GM23248 (cell line): ENCODE data around the gene ZNF792. TPM values are rescaled to one million over a fixed set of nuclear protein-coding genes. Genes with fewer than 3 reads are reported as not detected.
"Not testable (repeated sequence)": the region's sequence is repeated elsewhere in the genome, so short reads cannot be mapped to it uniquely, and the experiment has no call there.

Experiments used
- DNase-seq: peaks from one replicate; pipeline ENCODE4 v3.0.0-alpha.2; 2015
- H2AFZ ChIP-seq: fragments of 200-600 bp; sonication (generic); 2 replicates; pipeline ENCODE4 v1.6.1; 2016; ENCODE audit warnings: antibody characterized with exemption
- H3F3A ChIP-seq: fragments of 200-600 bp; sonication (generic); 2 replicates; pipeline ENCODE4 v1.6.1; 2016; ENCODE audit warnings: mild to moderate bottlenecking, antibody characterized with exemption, mixed run types; ENCODE audit not compliant: insufficient read depth
- H3K27ac ChIP-seq: fragments of 200-600 bp; sonication (generic); 2 replicates; pipeline ENCODE4 v1.5.1; 2016; ENCODE audit warnings: mild to moderate bottlenecking
- H3K27me3 ChIP-seq: fragments of 200-600 bp; sonication (generic); replicated peaks from 2 replicates; pipeline ENCODE4 v1.6.1; 2016; ENCODE audit warnings: mild to moderate bottlenecking; ENCODE audit not compliant: insufficient read depth
- H3K36me3 ChIP-seq: fragments of 200-600 bp; sonication (generic); 2 replicates; pipeline ENCODE4 v1.6.1; 2016; ENCODE audit warnings: low read depth, mild to moderate bottlenecking
- H3K4me1 ChIP-seq: fragments of 200-600 bp; sonication (generic); 2 replicates; pipeline ENCODE4 v1.6.1; 2016; ENCODE audit warnings: mild to moderate bottlenecking; ENCODE audit not compliant: insufficient read depth
- H3K4me2 ChIP-seq: fragments of 200-600 bp; sonication (generic); one replicate; pipeline ENCODE4 v1.6.1; 2016; ENCODE audit warnings: mild to moderate bottlenecking; ENCODE audit not compliant: unreplicated experiment
- H3K4me3 ChIP-seq: fragments of 200-600 bp; sonication (generic); 2 replicates; pipeline ENCODE4 v1.5.1; 2016; ENCODE audit warnings: mild to moderate bottlenecking
- H3K79me2 ChIP-seq: fragments of 200-600 bp; sonication (generic); 2 replicates; pipeline ENCODE4 v1.6.1; 2016; ENCODE audit warnings: mild to moderate bottlenecking; ENCODE audit not compliant: insufficient read depth
- H3K9ac ChIP-seq: fragments of 200-600 bp; sonication (generic); 2 replicates; pipeline ENCODE4 v1.6.1; 2016; ENCODE audit warnings: mild to moderate bottlenecking
- H3K9me2 ChIP-seq: fragments of 200-600 bp; sonication (generic); 2 replicates; pipeline ENCODE4 v1.6.1; 2016; ENCODE audit warnings: mixed run types, mild to moderate bottlenecking, moderate library complexity; ENCODE audit not compliant: insufficient read depth
- H3K9me3 ChIP-seq: fragments of 200-600 bp; sonication (generic); one replicate; pipeline ENCODE4 v1.6.1; 2017; ENCODE audit warnings: low read depth
- H4K20me1 ChIP-seq: fragments of 200-600 bp; sonication (generic); 2 replicates; pipeline ENCODE4 v1.6.0; 2016; ENCODE audit not compliant: insufficient read depth
- EZH2 ChIP-seq: fragments of 200-600 bp; sonication (generic); IDR thresholded peaks from 2 replicates; pipeline ENCODE4 v1.6.1; 2018; ENCODE audit warnings: antibody characterized with exemption, mild to moderate bottlenecking; ENCODE audit not compliant: insufficient read depth, poor library complexity, severe bottlenecking
- EZH2phosphoT487 ChIP-seq: fragments of 200-600 bp; sonication (generic); IDR thresholded peaks from 2 replicates; pipeline ENCODE4 v1.6.1; 2018; ENCODE audit warnings: antibody characterized with exemption, moderate library complexity, mild to moderate bottlenecking, low read depth; ENCODE audit not compliant: insufficient read depth
- WGBS, 2 experiments: methylation state at CpG; one replicate each; pipeline ENCODE4 v1.1.6; 2015 to 2017; ENCODE audit warnings: low lambda C conversion rate in 2 of 2, low coverage in 1 of 2; ENCODE audit errors: missing lambda C conversion rate in 2 of 2; 5-methylcytosine and 5-hydroxymethylcytosine counted together
- in situ Hi-C: fragments of 300-500 bp; cut with MboI; formaldehyde crosslinking; loops from 2 replicates; pipeline ENCODE4 v1.15.0; 2020
- polyA plus RNA-seq: library from polyadenylated mRNA; unstranded; fragments of >200 nt; fragmentation: Nextera tagmentation; extraction: Ambion mirVana; gene quantifications from 2 replicates; pipeline ENCODE4 v1.2.1, GENCODE V29; 2016
- total RNA-seq: library from RNA; depleted of rRNA; stranded (reverse); fragments of >200 nt; shearing (Covaris generic); gene quantifications from 2 replicates; pipeline ENCODE4 v1.2.3, GENCODE V29; 2014

ZNF792 gene
- total and polyA plus RNA-seq, 2 experiments from 2014 or later = 0.63 to 1.8 TPM

DNA sequence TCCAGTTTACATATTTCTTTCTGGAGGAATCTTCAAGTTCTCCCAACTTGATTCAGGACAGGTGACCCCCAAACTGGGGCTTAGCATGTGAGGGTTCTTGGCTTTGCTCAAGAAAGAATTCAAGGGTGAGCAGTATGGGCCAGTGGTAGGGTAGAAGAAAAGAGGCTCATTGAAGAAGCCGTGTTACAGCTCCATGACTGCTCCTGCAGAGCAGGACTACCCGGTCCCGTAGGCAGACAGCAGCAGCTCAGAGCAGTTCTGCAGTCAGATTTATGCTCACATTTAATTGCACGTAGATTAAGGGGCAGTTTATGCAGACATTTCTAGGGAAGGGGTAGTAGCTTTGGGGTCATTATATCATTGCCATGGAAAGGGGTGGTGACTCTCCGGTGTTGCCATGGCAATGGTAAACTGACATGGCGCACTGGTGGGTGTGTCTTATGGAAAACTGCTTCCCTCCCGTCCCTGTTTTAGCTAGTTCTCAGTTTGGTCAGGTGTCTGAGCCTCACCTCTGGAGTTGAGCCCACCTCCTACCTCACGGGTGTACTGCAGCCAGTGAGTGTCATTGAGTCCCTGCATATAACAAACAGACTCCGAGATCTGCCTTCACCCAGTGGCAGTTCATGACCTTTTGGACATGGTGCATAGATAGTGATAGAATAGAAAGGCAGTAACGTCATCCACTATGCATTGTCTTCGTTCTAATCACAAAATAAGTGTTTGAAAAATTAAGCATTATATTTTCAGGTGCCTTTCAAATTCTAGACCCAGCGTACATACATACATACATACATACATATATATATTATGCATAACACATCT lies 16.0 kb upstream of the ZNF792 start:
- Histone ChIP-seq H3K9me3 (no peaks in the 10 kb centered on the region), H3K36me3 (no peaks in the 10 kb centered on the region), H3K9me2 (no peaks in the 10 kb centered on the region), H3K79me2 (no peaks in the 10 kb centered on the region), H4K20me1 (no peaks in the 10 kb centered on the region), H3F3A (no peaks in the 10 kb centered on the region), H3K4me2 (no peak overlapping the region), H3K27me3 (0 out of 2 replicates have a peak, but pooled peaks cover 12% of the 10 kb centered on the region), H3K4me1 (no peaks in the 10 kb centered on the region), H3K27ac (no peak overlapping the region), H3K4me3 (no peak overlapping the region), H3K9ac (no peak overlapping the region), H2AFZ (no peak overlapping the region)
- in situ Hi-C loops = no loop called here
- 34 to 39% methylated on average over 12 of the region's 12 CpGs for WGBS, 2 experiments
- TF ChIP-seq EZH2 (no peak), EZH2phosphoT487 (no peak)
- DNase-seq = no peak

DNA sequence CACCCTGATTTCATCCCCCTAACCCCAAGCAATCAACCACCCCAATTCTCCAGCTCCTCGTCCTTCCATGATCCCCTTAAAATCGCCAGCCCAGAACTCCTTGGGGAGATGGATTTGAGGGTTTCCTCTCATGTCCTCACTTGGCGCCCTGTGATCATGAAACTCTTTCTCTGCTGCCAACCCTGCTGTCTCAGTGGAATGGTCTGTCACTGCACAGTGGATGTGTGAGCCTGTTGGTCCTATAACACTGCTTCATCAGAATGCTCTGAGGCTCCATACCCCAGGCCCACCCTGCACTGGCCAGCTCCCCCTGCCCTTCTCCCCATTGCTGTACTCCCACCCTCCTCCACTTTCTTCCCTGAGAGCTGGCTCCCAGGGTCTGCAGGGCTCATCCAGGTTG lies 12.6 kb upstream of the ZNF792 start:
- H3K4me1 ChIP-seq = no peaks in the 10 kb centered on the region
- H3K9ac ChIP-seq = no peak overlapping the region
- H2AFZ ChIP-seq = no peak overlapping the region
- no peaks in the 10 kb centered on the region for H3K9me2 ChIP-seq
- H3K9me3 ChIP-seq = no peaks in the 10 kb centered on the region
- no peak overlapping the region for H3K4me3 ChIP-seq
- no peaks in the 10 kb centered on the region for H3F3A ChIP-seq
- 0 out of 2 replicates have a peak, but pooled peaks cover 9% of the 10 kb centered on the region for H3K27me3 ChIP-seq
- no peak for DNase-seq
- TF ChIP-seq EZH2phosphoT487 = no peak
- TF ChIP-seq EZH2 = no peak
- WGBS, 2 experiments = 41 to 42% methylated on average over 3 of the region's 3 CpGs
- H3K79me2 ChIP-seq = no peaks in the 10 kb centered on the region
- in situ Hi-C loops = no loop called here
- H3K36me3 ChIP-seq = no peaks in the 10 kb centered on the region
- H4K20me1 ChIP-seq = no peaks in the 10 kb centered on the region
- no peak overlapping the region for H3K27ac ChIP-seq
- no peak overlapping the region for H3K4me2 ChIP-seq

DNA sequence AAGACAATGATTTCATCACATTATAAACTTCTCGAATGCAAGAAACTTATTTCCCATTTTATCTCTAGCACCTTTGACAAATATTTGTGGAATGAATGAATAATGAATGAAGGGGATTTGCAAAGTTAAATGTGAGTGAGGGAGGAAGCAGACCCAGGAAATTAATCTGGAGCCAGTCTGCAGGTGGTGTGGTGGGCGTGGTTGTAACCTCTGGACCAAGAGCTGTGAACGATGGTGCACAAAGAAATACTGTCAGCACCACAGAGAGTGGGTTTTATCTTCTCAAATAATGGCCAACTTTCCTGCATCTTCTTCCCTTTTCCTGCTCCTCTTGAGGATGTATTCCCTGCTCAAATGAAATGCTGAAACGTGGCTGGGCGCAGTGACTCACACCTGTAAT lies 11.0 kb upstream of the ZNF792 start:
- H3K4me1 ChIP-seq = no peaks in the 10 kb centered on the region
- TF ChIP-seq EZH2 = no peak
- no peak for TF ChIP-seq EZH2phosphoT487
- no peaks in the 10 kb centered on the region for H3K9me2 ChIP-seq
- no peaks in the 10 kb centered on the region for H4K20me1 ChIP-seq
- H3K4me2 ChIP-seq = no peak overlapping the region
- H3K4me3 ChIP-seq = no peak overlapping the region
- H3K79me2 ChIP-seq = no peaks in the 10 kb centered on the region
- H3K9ac ChIP-seq = no peak overlapping the region
- 43 to 53% methylated on average over 5 of the region's 5 CpGs for WGBS, 2 experiments
- no peak for DNase-seq
- no peaks in the 10 kb centered on the region for H3F3A ChIP-seq
- in situ Hi-C loops = no loop called here
- H3K27me3 ChIP-seq = no peaks in the 10 kb centered on the region
- no peaks in the 10 kb centered on the region for H3K9me3 ChIP-seq
- H3K36me3 ChIP-seq = no peaks in the 10 kb centered on the region
- no peak overlapping the region for H2AFZ ChIP-seq
- H3K27ac ChIP-seq = no peak overlapping the region

DNA sequence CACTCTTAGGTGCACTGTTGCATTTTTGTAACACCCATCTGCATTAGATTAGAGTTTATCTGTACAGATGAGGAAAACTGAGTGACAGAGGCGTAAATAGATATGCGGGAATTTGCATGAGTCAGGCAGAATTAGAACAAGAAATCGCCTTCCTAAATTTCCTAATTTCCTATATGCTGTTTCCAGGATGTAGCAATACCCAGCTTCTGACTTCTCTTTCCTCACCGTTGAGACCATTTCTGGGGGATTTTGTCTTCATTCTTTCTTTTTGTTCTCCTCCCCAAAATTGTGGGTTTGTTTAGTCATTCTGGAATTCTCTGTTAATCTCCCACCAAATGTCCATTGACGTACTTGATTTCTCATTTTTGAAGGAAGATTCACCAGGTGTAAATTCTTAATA lies 10.6 kb upstream of the ZNF792 start:
- in situ Hi-C loops = no loop called here
- Histone ChIP-seq H3K9me2 (no peaks in the 10 kb centered on the region), H3K79me2 (no peaks in the 10 kb centered on the region), H3K27me3 (no peaks in the 10 kb centered on the region), H3K36me3 (no peaks in the 10 kb centered on the region), H4K20me1 (no peaks in the 10 kb centered on the region), H3K4me3 (no peak overlapping the region), H3K9ac (no peak overlapping the region), H3F3A (no peaks in the 10 kb centered on the region), H3K9me3 (no peaks in the 10 kb centered on the region), H3K27ac (no peak overlapping the region), H3K4me1 (no peaks in the 10 kb centered on the region), H3K4me2 (no peak overlapping the region), H2AFZ (no peak overlapping the region)
- peak; percentile 26 for DNase-seq
- WGBS, 2 experiments = 21 to 26% methylated on average over 5 of the region's 5 CpGs
- TF ChIP-seq EZH2 (no peak), EZH2phosphoT487 (no peak)

DNA sequence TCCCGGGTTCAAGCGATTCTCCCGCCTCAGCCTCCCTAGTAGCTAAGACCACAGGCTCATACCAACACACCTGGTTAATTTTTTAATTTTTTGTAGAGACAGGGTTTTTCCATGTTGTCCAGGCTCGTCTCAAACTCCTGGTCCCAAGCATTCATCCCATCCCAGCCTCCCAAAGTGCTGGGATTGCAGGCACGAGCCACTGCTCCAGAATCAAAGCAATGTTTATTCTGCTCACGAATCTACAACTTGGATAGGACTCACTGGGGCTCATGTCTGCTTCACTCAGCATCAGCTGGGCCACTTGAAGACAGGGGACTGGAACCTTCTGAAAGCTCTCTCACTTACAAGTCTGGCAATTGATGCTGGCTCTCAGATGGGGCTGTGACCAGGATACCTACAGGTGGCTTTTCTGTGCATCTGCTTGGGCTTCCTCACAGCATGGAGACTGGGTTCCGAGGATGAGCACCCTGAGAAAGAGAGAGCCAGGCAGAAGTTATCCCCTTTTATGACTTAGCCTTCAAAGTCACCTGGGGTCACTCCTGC lies 8.2 kb upstream of the ZNF792 start:
- WGBS, 2 experiments = 57 to 59% methylated on average over 7 of the region's 7 CpGs
- Histone ChIP-seq H3K4me3 (no peak overlapping the region), H3K9ac (no peak overlapping the region), H4K20me1 (no peaks in the 10 kb centered on the region), H2AFZ (no peak overlapping the region), H3K27ac (no peak overlapping the region), H3K79me2 (no peaks in the 10 kb centered on the region), H3K9me3 (no peaks in the 10 kb centered on the region), H3F3A (no peaks in the 10 kb centered on the region), H3K4me1 (no peaks in the 10 kb centered on the region), H3K9me2 (no peaks in the 10 kb centered on the region), H3K4me2 (no peak overlapping the region), H3K27me3 (no peaks in the 10 kb centered on the region), H3K36me3 (no peaks in the 10 kb centered on the region)
- no peak for TF ChIP-seq EZH2
- no peak for TF ChIP-seq EZH2phosphoT487
- in situ Hi-C loops = no loop called here
- no peak for DNase-seq

DNA sequence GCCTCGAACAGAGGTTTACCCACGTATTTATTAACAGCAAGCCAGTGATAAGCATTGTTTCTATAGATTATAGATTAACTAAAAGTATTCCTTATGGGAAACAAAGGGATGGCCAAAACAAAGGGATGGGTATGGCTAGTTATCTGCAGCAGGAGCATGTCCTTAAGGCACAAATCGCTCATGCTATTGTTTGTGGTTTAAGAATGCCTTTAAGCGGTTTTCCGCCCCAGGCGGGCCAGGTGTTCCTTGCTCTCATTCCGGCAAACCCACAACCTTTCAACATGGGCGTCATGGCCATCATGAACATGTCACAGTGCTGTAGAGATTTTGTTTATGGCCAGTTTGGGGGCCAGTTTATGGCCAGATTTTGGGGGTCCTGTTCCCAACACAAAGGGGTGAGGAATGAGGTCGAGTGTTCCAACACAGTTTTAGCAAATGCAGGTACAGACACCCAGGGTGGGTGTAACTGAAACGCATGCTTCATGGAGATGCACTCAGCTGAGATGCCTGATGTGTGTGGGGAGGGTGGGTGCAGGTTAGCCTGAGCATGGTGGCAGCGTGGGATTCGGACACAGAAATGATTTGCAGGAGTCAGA lies 6.3 kb upstream of the ZNF792 start:
- H3K27me3 ChIP-seq, H3K36me3 ChIP-seq, H3K9ac ChIP-seq, H3K79me2 ChIP-seq, H4K20me1 ChIP-seq, H3K4me2 ChIP-seq, H3K27ac ChIP-seq, H3K4me3 ChIP-seq, H3K4me1 ChIP-seq, H3K9me3 ChIP-seq, H2AFZ ChIP-seq, in situ Hi-C loops, H3F3A ChIP-seq, DNase-seq, H3K9me2 ChIP-seq: not testable (repeated sequence)
- WGBS, 2 experiments = 58 to 65% methylated on average over 12 of the region's 12 CpGs
